ENCODE data around the gene XXYLT1.

DNA sequence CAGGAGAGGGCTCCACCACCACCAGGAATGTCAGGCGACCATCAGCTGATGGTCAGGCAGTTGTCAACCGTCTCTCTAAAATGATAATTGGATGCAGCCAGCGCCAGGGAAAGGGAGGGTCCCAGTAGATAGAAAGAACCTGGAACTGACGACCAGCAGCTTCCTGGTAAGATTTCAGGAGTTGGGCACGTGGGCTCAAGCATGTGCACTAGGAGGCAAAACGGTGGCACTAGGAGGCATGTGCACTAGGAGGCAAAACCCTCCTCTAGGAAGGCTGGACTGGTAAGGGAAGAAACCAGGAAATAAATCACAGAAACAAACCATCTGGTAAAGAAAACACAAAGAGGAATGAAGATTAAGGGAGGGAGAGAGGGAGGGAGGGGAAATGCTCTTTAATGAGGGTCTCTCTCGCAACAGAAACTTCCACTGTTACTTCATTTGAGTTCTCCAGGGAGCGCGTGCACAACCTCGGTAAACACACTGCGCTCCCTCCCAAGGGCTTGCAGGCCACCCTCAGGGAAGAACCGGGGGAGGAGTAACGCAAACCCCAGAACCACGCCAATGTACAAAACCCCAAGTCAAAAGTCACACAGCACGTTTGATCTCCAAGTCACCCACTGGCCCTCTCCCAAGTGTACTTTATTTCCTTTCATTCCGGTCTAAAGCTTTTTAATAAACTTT, 116.7 kb downstream of the XXYLT1 start:
- TF ChIP-seq SNAI2 (CRISPR knock-in tag; IDR thresholded peaks at IDR 0.05) (no peak), OSR1 (CRISPR knock-in tag; IDR thresholded peaks at IDR 0.05) (no peak), ZC3H10 (CRISPR knock-in tag; IDR thresholded peaks at IDR 0.05) (no peak), GLIS3 (CRISPR knock-in tag; IDR thresholded peaks at IDR 0.05) (no peak), ZNF70 (CRISPR knock-in tag; IDR thresholded peaks at IDR 0.05) (no peak), ZFP3 (CRISPR knock-in tag; IDR thresholded peaks at IDR 0.05) (no peak)
- TF ChIP-seq, protein P1, sequence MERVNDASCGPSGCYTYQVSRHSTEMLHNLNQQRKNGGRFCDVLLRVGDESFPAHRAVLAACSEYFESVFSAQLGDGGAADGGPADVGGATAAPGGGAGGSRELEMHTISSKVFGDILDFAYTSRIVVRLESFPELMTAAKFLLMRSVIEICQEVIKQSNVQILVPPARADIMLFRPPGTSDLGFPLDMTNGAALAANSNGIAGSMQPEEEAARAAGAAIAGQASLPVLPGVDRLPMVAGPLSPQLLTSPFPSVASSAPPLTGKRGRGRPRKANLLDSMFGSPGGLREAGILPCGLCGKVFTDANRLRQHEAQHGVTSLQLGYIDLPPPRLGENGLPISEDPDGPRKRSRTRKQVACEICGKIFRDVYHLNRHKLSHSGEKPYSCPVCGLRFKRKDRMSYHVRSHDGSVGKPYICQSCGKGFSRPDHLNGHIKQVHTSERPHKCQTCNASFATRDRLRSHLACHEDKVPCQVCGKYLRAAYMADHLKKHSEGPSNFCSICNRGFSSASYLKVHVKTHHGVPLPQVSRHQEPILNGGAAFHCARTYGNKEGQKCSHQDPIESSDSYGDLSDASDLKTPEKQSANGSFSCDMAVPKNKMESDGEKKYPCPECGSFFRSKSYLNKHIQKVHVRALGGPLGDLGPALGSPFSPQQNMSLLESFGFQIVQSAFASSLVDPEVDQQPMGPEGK (CRISPR knock-in tag; IDR thresholded peaks at IDR 0.05; ENCODE audit: borderline replicate concordance), result no peak
- TF ChIP-seq, protein P2, sequence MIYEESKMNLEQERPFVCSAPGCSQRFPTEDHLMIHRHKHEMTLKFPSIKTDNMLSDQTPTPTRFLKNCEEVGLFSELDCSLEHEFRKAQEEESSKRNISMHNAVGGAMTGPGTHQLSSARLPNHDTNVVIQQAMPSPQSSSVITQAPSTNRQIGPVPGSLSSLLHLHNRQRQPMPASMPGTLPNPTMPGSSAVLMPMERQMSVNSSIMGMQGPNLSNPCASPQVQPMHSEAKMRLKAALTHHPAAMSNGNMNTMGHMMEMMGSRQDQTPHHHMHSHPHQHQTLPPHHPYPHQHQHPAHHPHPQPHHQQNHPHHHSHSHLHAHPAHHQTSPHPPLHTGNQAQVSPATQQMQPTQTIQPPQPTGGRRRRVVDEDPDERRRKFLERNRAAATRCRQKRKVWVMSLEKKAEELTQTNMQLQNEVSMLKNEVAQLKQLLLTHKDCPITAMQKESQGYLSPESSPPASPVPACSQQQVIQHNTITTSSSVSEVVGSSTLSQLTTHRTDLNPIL (CRISPR knock-in tag; IDR thresholded peaks at IDR 0.05; ENCODE audit: low read depth), result no peak
- TF ChIP-seq, protein P3, sequence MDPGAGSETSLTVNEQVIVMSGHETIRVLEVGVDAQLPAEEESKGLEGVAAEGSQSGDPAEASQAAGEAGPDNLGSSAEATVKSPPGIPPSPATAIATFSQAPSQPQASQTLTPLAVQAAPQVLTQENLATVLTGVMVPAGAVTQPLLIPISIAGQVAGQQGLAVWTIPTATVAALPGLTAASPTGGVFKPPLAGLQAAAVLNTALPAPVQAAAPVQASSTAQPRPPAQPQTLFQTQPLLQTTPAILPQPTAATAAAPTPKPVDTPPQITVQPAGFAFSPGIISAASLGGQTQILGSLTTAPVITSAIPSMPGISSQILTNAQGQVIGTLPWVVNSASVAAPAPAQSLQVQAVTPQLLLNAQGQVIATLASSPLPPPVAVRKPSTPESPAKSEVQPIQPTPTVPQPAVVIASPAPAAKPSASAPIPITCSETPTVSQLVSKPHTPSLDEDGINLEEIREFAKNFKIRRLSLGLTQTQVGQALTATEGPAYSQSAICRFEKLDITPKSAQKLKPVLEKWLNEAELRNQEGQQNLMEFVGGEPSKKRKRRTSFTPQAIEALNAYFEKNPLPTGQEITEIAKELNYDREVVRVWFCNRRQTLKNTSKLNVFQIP (CRISPR knock-in tag; IDR thresholded peaks at IDR 0.05; ENCODE audit: borderline replicate concordance, low read depth), result no peak
